ENCODE measurements around the gene STK24.

Gene STK24

GRCh38 chr13:98521461-98522247 is 55.3 kb downstream of the STK24 start:
- Histone ChIP-seq H3K27me3 (no peaks in the 10 kb centered on the region), H3K9me3 (no peaks in the 10 kb centered on the region), H3K36me3 (peaks cover 15% of the 10 kb centered on the region), H3K4me3 (ENCODE audit: low read depth, low read length) (no peak overlapping the region), H3K4me1 (peaks cover 4% of the 10 kb centered on the region; the same call in 1 of the 2 replicates)
- TF ChIP-seq, protein P1, sequence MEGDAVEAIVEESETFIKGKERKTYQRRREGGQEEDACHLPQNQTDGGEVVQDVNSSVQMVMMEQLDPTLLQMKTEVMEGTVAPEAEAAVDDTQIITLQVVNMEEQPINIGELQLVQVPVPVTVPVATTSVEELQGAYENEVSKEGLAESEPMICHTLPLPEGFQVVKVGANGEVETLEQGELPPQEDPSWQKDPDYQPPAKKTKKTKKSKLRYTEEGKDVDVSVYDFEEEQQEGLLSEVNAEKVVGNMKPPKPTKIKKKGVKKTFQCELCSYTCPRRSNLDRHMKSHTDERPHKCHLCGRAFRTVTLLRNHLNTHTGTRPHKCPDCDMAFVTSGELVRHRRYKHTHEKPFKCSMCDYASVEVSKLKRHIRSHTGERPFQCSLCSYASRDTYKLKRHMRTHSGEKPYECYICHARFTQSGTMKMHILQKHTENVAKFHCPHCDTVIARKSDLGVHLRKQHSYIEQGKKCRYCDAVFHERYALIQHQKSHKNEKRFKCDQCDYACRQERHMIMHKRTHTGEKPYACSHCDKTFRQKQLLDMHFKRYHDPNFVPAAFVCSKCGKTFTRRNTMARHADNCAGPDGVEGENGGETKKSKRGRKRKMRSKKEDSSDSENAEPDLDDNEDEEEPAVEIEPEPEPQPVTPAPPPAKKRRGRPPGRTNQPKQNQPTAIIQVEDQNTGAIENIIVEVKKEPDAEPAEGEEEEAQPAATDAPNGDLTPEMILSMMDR (IDR thresholded peaks at IDR 0.05; ENCODE audit: low read depth, low read length), result no peak
- DNase-seq, result no peak

GRCh38 chr13:98520674-98521449 is 56.0 kb downstream of the STK24 start:
- no peaks in the 10 kb centered on the region for H3K27me3 ChIP-seq
- TF ChIP-seq, protein P1 (IDR thresholded peaks at IDR 0.05; ENCODE audit: low read depth, low read length), result no peak
- H3K9me3 ChIP-seq, result no peaks in the 10 kb centered on the region
- no peak for DNase-seq
- peaks cover 15% of the 10 kb centered on the region for H3K36me3 ChIP-seq
- H3K4me3 ChIP-seq (ENCODE audit: low read depth, low read length), result no peak overlapping the region
- peaks cover 4% of the 10 kb centered on the region; the same call in 1 of the 2 replicates for H3K4me1 ChIP-seq

- no peaks in the 10 kb centered on the region for H3K27me3 ChIP-seq
- no peak for DNase-seq
- no peaks in the 10 kb centered on the region for H3K9me3 ChIP-seq
- H3K36me3 ChIP-seq, result peaks cover 15% of the 10 kb centered on the region
- TF ChIP-seq, protein P1 (IDR thresholded peaks at IDR 0.05; ENCODE audit: low read depth, low read length), result no peak
- no peak overlapping the region for H3K4me3 ChIP-seq (ENCODE audit: low read depth, low read length)
- peaks cover 3% of the 10 kb centered on the region; the same call in 1 of the 2 replicates for H3K4me1 ChIP-seq
Observed at GRCh38 chr13:98519976-98520375, 56.9 kb downstream of the STK24 start.

DNA sequence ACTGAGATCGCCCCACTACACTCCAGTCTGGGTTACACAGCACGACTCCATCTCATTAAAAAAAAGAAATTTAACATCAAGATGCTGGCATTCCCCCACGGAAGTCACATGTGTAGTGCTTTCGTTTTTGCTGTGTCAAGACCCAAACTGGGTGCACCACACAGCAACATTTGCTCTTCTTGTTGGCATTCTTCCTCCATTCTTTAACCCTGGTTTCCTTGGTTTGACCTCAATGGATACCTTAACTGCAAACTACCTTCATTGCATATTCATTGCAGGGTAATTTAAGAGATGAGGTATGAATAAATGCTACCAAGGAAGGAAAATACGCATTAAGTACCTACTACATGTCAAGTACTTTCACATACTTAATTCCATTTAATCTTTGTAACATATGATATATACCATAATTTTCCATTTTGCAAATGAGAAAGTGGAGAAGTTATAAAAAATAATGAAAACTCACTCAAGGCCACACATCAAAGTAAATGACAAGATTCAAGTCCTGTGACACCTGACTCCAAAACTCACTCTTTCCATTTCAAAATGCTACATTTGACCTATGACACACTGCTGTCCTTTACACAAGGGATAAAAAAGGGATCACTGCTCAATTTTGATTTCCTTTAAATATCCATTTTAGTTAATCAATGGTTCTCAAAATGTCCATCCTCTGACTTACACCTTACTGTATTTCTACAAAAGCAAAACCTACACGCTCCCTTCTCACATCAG is 59.2 kb downstream of the STK24 start:
- Histone ChIP-seq H3K9me3 (no peaks in the 10 kb centered on the region), H3K4me3 (ENCODE audit: low read depth, low read length) (no peak overlapping the region), H3K36me3 (peaks cover 15% of the 10 kb centered on the region), H3K4me1 (no peaks in the 10 kb centered on the region), H3K27me3 (no peaks in the 10 kb centered on the region)
- TF ChIP-seq, protein P1 (IDR thresholded peaks at IDR 0.05; ENCODE audit: low read depth, low read length), result no peak
- DNase-seq, result no peak

- no peak for DNase-seq
- TF ChIP-seq, protein P1 (IDR thresholded peaks at IDR 0.05; ENCODE audit: low read depth, low read length), result no peak
- Histone ChIP-seq H3K4me1 (no peaks in the 10 kb centered on the region), H3K36me3 (peaks cover 15% of the 10 kb centered on the region), H3K27me3 (no peaks in the 10 kb centered on the region), H3K4me3 (ENCODE audit: low read depth, low read length) (no peak overlapping the region), H3K9me3 (no peaks in the 10 kb centered on the region)
Observed at GRCh38 chr13:98515818-98516465, 61.0 kb downstream of the STK24 start.

All from BE2C (cell line).